ENCODE data around the gene S100PBP.
A peak's percentile ranks its signal among the peaks of the same experiment; 100 is the strongest.

S100PBP gene

GRCh38 chr1:32874860-32875752 is 57.7 kb downstream of the S100PBP start:
- H3K36me3 ChIP-seq (ENCODE audit: insufficient read depth, low read length): no peaks in the 10 kb centered on the region
- H3K4me2 ChIP-seq (ENCODE audit: low read depth, low read length, poor library complexity, severe bottlenecking): no peak overlapping the region
- H3K9ac ChIP-seq (ENCODE audit: low read depth, low read length, poor library complexity, severe bottlenecking): no peak overlapping the region

GRCh38 chr1:32876341-32877210 is 59.1 kb downstream of the S100PBP start:
- no peak overlapping the region for H2AFZ ChIP-seq (ENCODE audit: low read length)
- no peak overlapping the region for H3K4me2 ChIP-seq (ENCODE audit: low read depth, low read length, poor library complexity, severe bottlenecking)
- H3K79me2 ChIP-seq (ENCODE audit: insufficient read depth, low read length): no peaks in the 10 kb centered on the region
- H3K4me3 ChIP-seq (ENCODE audit: low read length, poor library complexity, severe bottlenecking): no peak overlapping the region
- no peaks in the 10 kb centered on the region for H3K36me3 ChIP-seq (ENCODE audit: insufficient read depth, low read length)
- TF ChIP-seq CTCF (conservative IDR thresholded peaks at IDR 0.05; ENCODE audit: low read length) (peak; percentile 87), EZH2phosphoT487 (IDR thresholded peaks at IDR 0.05; ENCODE audit: borderline replicate concordance) (no peak)
- no peaks in the 10 kb centered on the region for H4K20me1 ChIP-seq (ENCODE audit: insufficient read depth, low read length, poor library complexity, severe bottlenecking)
- H3K9me2 ChIP-seq (replicated peaks; ENCODE audit: low read depth, low read length): no peaks in the 10 kb centered on the region
- H3F3A ChIP-seq (ENCODE audit: low read depth): no peaks in the 10 kb centered on the region
- H3K9me3 ChIP-seq (ENCODE audit: insufficient read depth, low read depth, low read length): no peaks in the 10 kb centered on the region
- no peak overlapping the region for H3K9ac ChIP-seq (ENCODE audit: low read depth, low read length, poor library complexity, severe bottlenecking)
- no peaks in the 10 kb centered on the region for H3K27me3 ChIP-seq (ENCODE audit: insufficient read depth, low read length, poor library complexity, severe bottlenecking)
- H3K4me1 ChIP-seq (ENCODE audit: insufficient read depth, low read length, poor library complexity, severe bottlenecking): peaks cover 10% of the 10 kb centered on the region

More at GRCh38 chr1:32874860-32875752, 57.7 kb downstream of the S100PBP start:
- Histone ChIP-seq H2AFZ (ENCODE audit: low read length) (no peak overlapping the region), H3K79me2 (ENCODE audit: insufficient read depth, low read length) (no peaks in the 10 kb centered on the region), H3K9me3 (ENCODE audit: insufficient read depth, low read depth, low read length) (no peaks in the 10 kb centered on the region), H3K27me3 (ENCODE audit: insufficient read depth, low read length, poor library complexity, severe bottlenecking) (no peaks in the 10 kb centered on the region), H3F3A (ENCODE audit: low read depth) (no peaks in the 10 kb centered on the region), H3K9me2 (replicated peaks; ENCODE audit: low read depth, low read length) (no peaks in the 10 kb centered on the region), H3K4me3 (ENCODE audit: low read length, poor library complexity, severe bottlenecking) (no peak overlapping the region), H3K4me1 (ENCODE audit: insufficient read depth, low read length, poor library complexity, severe bottlenecking) (peaks cover 10% of the 10 kb centered on the region), H4K20me1 (ENCODE audit: insufficient read depth, low read length, poor library complexity, severe bottlenecking) (no peaks in the 10 kb centered on the region)
- TF ChIP-seq EZH2phosphoT487 (IDR thresholded peaks at IDR 0.05; ENCODE audit: borderline replicate concordance) (no peak), CTCF (conservative IDR thresholded peaks at IDR 0.05; ENCODE audit: low read length) (no peak)

GRCh38 chr1:32877211-32878110 is 60.0 kb downstream of the S100PBP start:
- H4K20me1 ChIP-seq (ENCODE audit: insufficient read depth, low read length, poor library complexity, severe bottlenecking): no peaks in the 10 kb centered on the region
- no peak for TF ChIP-seq EZH2phosphoT487 (IDR thresholded peaks at IDR 0.05; ENCODE audit: borderline replicate concordance)
- no peak for TF ChIP-seq CTCF (conservative IDR thresholded peaks at IDR 0.05; ENCODE audit: low read length)
- no peaks in the 10 kb centered on the region for H3F3A ChIP-seq (ENCODE audit: low read depth)
- no peaks in the 10 kb centered on the region for H3K36me3 ChIP-seq (ENCODE audit: insufficient read depth, low read length)
- no peak overlapping the region for H2AFZ ChIP-seq (ENCODE audit: low read length)
- H3K9me2 ChIP-seq (replicated peaks; ENCODE audit: low read depth, low read length): no peaks in the 10 kb centered on the region
- H3K27me3 ChIP-seq (ENCODE audit: insufficient read depth, low read length, poor library complexity, severe bottlenecking): no peaks in the 10 kb centered on the region
- H3K4me2 ChIP-seq (ENCODE audit: low read depth, low read length, poor library complexity, severe bottlenecking): no peak overlapping the region
- H3K4me3 ChIP-seq (ENCODE audit: low read length, poor library complexity, severe bottlenecking): no peak overlapping the region
- no peak overlapping the region for H3K9ac ChIP-seq (ENCODE audit: low read depth, low read length, poor library complexity, severe bottlenecking)
- no peaks in the 10 kb centered on the region for H3K9me3 ChIP-seq (ENCODE audit: insufficient read depth, low read depth, low read length)
- H3K79me2 ChIP-seq (ENCODE audit: insufficient read depth, low read length): no peaks in the 10 kb centered on the region
- H3K4me1 ChIP-seq (ENCODE audit: insufficient read depth, low read length, poor library complexity, severe bottlenecking): peaks cover 4% of the 10 kb centered on the region

Measured in Loucy (cell line).